HEK293 (cell line): ENCODE measurements around the gene PCBP3.

Source experiments
- CTCF ChIA-PET: fragments of 350-600 bp; formaldehyde crosslinking; extraction: SDS; loops from one replicate; lab custom pipeline; 2021; ENCODE audit warnings: antibody characterized with exemption; lab: Yijun Ruan, JAX
- POLR2A ChIA-PET: fragments of 300-600 bp; formaldehyde crosslinking; extraction: SDS; loops from one replicate; lab custom pipeline; 2020; ENCODE audit warnings: antibody characterized with exemption, inconsistent platforms; lab: Yijun Ruan, JAX
- H3K27ac ChIP-seq: fragments of 200-500 bp; sonication (Bioruptor generic); 2 replicates; pipeline ENCODE4 v1.5.1; 2014; ENCODE audit warnings: low read depth, low read length, control low read depth, inconsistent platforms; ENCODE audit errors: extremely low read depth
- H3K36me3 ChIP-seq, 2 experiments: fragments of 200-500 bp in 1 of 2; sonication (Bioruptor generic) in 1 of 2; 1 replicate in 1 of 2; 2 replicates in 1 of 2; pipeline ENCODE4 v1.5.1; 2014 to 2017; ENCODE audit warnings: inconsistent platforms in 2 of 2, low read length in 2 of 2; ENCODE audit not compliant: control insufficient read depth in 2 of 2, insufficient read depth in 1 of 2
- H3K4me1 ChIP-seq: fragments of 200-500 bp; sonication (Bioruptor generic); 2 replicates; pipeline ENCODE4 v1.5.1; 2014; ENCODE audit warnings: mild to moderate bottlenecking, low read length, inconsistent platforms; ENCODE audit not compliant: control insufficient read depth, insufficient read depth
- H3K4me3 ChIP-seq: 2 replicates; pipeline ENCODE4 v1.5.1; 2011; ENCODE audit warnings: low read depth, mild to moderate bottlenecking, control low read depth, low read length, moderate library complexity
- H3K9me3 ChIP-seq: fragments of 200-500 bp; sonication (Bioruptor generic); 2 replicates; pipeline ENCODE4 v1.5.1; 2014; ENCODE audit warnings: low read depth, low read length, inconsistent platforms; ENCODE audit not compliant: control insufficient read depth, insufficient read depth
- EGR2 ChIP-seq: fragments of 450-650 bp; formaldehyde crosslinking; IDR thresholded peaks from 2 replicates; pipeline ENCODE4 v1.5.1; 2016; ENCODE audit warnings: low read depth, missing biosample characterization, missing genetic modification characterization
- PRDM1 ChIP-seq: fragments of 450-650 bp; formaldehyde crosslinking; IDR thresholded peaks from 2 replicates; pipeline ENCODE4; 2016; ENCODE audit warnings: missing biosample characterization, missing genetic modification characterization
- REPIN1 ChIP-seq: fragments of 450-650 bp; formaldehyde crosslinking; IDR thresholded peaks from 2 replicates; pipeline ENCODE4 v1.5.1; 2017; ENCODE audit warnings: missing biosample characterization, missing genetic modification characterization, low read depth
- SCRT1 ChIP-seq: fragments of 450-650 bp; formaldehyde crosslinking; IDR thresholded peaks from 2 replicates; pipeline ENCODE4 v1.5.1; 2016; ENCODE audit warnings: missing biosample characterization, missing genetic modification characterization, borderline replicate concordance
- SETDB1 ChIP-seq: IDR thresholded peaks from one replicate; pipeline ENCODE4 v1.6.1; 2017; ENCODE audit warnings: mild to moderate bottlenecking, low read length, moderate library complexity, mixed read lengths; ENCODE audit not compliant: insufficient read length
- ZBTB1 ChIP-seq: fragments of 450-650 bp; formaldehyde crosslinking; IDR thresholded peaks from 2 replicates; pipeline ENCODE4 v1.5.1; 2016; ENCODE audit warnings: missing biosample characterization, missing genetic modification characterization
- ZFP3 ChIP-seq: fragments of 450-650 bp; formaldehyde crosslinking; IDR thresholded peaks from 2 replicates; pipeline ENCODE4 v1.5.1; 2016; ENCODE audit warnings: low read depth, missing biosample characterization, missing genetic modification characterization
- ZFP37 ChIP-seq: fragments of 450-650 bp; formaldehyde crosslinking; IDR thresholded peaks from 2 replicates; pipeline ENCODE4 v1.5.1; 2016; ENCODE audit warnings: missing biosample characterization, missing genetic modification characterization
- ZNF184 ChIP-seq: fragments of 450-650 bp; IDR thresholded peaks from 2 replicates; pipeline ENCODE4 v1.5.1; 2018; ENCODE audit warnings: missing biosample characterization, mild to moderate bottlenecking, missing genetic modification characterization
- ZNF221 ChIP-seq: fragments of 450-650 bp; formaldehyde crosslinking; IDR thresholded peaks from 2 replicates; pipeline ENCODE4 v1.5.1; 2017; ENCODE audit warnings: missing biosample characterization, missing genetic modification characterization, borderline replicate concordance
- ZNF394 ChIP-seq: fragments of 450-650 bp; formaldehyde crosslinking; IDR thresholded peaks from 2 replicates; pipeline ENCODE4 v1.5.1; 2016; ENCODE audit warnings: missing biosample characterization, missing genetic modification characterization, mild to moderate bottlenecking, moderate library complexity, borderline replicate concordance
- ZNF530 ChIP-seq: fragments of 450-650 bp; formaldehyde crosslinking; IDR thresholded peaks from 2 replicates; pipeline ENCODE4 v1.5.1; 2016; ENCODE audit warnings: low read depth, missing biosample characterization, missing genetic modification characterization
- ZNF544 ChIP-seq: fragments of 450-650 bp; formaldehyde crosslinking; IDR thresholded peaks from 2 replicates; pipeline ENCODE4 v1.5.0; 2017; ENCODE audit warnings: missing biosample characterization, missing genetic modification characterization
- ZNF664 ChIP-seq: fragments of 450-650 bp; formaldehyde crosslinking; IDR thresholded peaks from 2 replicates; pipeline ENCODE4 v1.5.1; 2016; ENCODE audit warnings: missing biosample characterization, missing genetic modification characterization
- ZXDB ChIP-seq: fragments of 450-650 bp; formaldehyde crosslinking; IDR thresholded peaks from 2 replicates; pipeline ENCODE4 v1.5.1; 2016; ENCODE audit warnings: missing biosample characterization, missing genetic modification characterization
- TF ChIP-seq, protein P1 (sequence below): fragments of 450-650 bp; formaldehyde crosslinking; IDR thresholded peaks from 2 replicates; pipeline ENCODE4 v1.5.1; 2016; ENCODE audit warnings: missing biosample characterization, missing genetic modification characterization
- TF ChIP-seq, protein P2 (sequence below): IDR thresholded peaks from 2 replicates; pipeline ENCODE4 v1.6.1; 2011; ENCODE audit warnings: mild to moderate bottlenecking, low read depth, low read length, borderline replicate concordance
- TF ChIP-seq, protein P3 (sequence below): fragments of 450-650 bp; formaldehyde crosslinking; IDR thresholded peaks from 2 replicates; pipeline ENCODE4 v1.5.1; 2016; ENCODE audit warnings: missing biosample characterization, missing genetic modification characterization
- TF ChIP-seq, protein P4 (sequence below): fragments of 450-650 bp; formaldehyde crosslinking; IDR thresholded peaks from 2 replicates; pipeline ENCODE4 v1.5.1; 2016; ENCODE audit warnings: missing biosample characterization, missing genetic modification characterization, borderline replicate concordance
- TF ChIP-seq, protein P5 (sequence below): fragments of 450-650 bp; formaldehyde crosslinking; IDR thresholded peaks from 2 replicates; pipeline ENCODE4 v1.5.1; 2016; ENCODE audit warnings: missing biosample characterization, missing genetic modification characterization

Gene PCBP3

DNA sequence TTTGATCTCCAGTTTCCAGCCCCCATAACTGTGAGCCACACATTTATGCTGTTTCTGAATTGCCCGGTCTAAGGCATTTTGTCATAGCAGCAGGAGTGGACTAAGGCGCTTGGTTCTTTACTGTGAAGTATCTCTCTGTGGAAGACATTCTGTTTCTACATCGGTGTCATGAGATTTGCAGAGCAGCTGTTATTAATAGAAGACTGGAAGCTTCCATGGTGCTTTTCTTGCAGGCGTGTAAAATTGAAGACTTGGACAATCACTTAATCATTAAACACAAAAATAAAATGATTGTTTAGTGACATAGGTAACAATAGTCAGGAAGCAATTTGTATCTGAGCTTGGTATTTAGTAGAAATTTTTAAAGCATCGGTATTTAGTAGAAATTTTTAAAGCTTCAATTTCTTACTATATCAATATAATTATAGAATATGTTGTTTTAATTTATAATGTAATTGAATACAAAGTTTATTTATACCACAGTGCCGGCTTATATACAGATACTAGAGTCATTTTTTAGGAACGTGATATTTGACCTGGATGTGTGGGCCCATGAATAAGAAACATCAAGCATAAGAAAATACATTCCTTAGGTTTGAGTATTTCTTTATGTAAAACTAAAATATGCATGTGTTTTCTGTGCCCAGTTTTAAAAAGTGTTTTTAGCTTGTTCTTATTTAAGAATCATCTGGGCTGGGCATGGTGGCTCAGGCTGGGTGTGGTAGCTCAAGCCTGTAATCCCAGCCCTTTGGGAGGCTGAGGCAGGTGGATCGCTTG lies 277.5 kb downstream of the PCBP3 start (continued):
- TF ChIP-seq, protein P1, sequence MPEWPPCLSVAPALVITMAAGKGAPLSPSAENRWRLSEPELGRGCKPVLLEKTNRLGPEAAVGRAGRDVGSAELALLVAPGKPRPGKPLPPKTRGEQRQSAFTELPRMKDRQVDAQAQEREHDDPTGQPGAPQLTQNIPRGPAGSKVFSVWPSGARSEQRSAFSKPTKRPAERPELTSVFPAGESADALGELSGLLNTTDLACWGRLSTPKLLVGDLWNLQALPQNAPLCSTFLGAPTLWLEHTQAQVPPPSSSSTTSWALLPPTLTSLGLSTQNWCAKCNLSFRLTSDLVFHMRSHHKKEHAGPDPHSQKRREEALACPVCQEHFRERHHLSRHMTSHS (tag by site-specific recombination), result no peak
- TF ChIP-seq ZBTB1 (tag by site-specific recombination), result no peak
- no peak for TF ChIP-seq ZNF530 (tag by site-specific recombination)
- TF ChIP-seq PRDM1, result no peak
- TF ChIP-seq, protein P2, sequence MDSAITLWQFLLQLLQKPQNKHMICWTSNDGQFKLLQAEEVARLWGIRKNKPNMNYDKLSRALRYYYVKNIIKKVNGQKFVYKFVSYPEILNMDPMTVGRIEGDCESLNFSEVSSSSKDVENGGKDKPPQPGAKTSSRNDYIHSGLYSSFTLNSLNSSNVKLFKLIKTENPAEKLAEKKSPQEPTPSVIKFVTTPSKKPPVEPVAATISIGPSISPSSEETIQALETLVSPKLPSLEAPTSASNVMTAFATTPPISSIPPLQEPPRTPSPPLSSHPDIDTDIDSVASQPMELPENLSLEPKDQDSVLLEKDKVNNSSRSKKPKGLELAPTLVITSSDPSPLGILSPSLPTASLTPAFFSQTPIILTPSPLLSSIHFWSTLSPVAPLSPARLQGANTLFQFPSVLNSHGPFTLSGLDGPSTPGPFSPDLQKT, result no peak
- no peak for TF ChIP-seq ZNF184 (tag by site-specific recombination)
- TF ChIP-seq REPIN1 (tag by site-specific recombination), result no peak
- no peak for TF ChIP-seq SCRT1 (tag by site-specific recombination)
- no peak for TF ChIP-seq EGR2 (tag by site-specific recombination)
- TF ChIP-seq, protein P3, sequence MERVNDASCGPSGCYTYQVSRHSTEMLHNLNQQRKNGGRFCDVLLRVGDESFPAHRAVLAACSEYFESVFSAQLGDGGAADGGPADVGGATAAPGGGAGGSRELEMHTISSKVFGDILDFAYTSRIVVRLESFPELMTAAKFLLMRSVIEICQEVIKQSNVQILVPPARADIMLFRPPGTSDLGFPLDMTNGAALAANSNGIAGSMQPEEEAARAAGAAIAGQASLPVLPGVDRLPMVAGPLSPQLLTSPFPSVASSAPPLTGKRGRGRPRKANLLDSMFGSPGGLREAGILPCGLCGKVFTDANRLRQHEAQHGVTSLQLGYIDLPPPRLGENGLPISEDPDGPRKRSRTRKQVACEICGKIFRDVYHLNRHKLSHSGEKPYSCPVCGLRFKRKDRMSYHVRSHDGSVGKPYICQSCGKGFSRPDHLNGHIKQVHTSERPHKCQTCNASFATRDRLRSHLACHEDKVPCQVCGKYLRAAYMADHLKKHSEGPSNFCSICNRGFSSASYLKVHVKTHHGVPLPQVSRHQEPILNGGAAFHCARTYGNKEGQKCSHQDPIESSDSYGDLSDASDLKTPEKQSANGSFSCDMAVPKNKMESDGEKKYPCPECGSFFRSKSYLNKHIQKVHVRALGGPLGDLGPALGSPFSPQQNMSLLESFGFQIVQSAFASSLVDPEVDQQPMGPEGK, result no peak

DNA sequence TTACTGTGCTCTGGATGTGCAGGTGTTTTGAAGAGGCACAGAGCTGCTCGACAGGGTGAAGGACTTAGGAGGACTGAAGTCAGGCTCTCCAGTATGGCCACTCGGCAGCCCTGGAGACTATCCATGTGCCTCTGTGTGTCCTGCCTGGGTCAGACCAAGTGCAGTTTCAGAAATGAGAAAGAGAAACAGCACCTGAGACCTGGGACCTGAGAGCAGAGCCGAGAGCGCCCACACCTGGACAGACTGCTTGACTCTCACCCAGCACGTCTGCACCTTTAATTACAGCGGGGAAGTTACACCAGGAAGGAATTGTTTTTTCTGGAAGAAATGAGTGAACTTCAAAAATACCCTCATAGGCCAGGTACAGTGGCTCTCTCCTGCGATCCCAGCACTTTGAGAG lies 278.4 kb downstream of the PCBP3 start:
- CTCF ChIA-PET, result interaction anchor here (0.6 to 3.0 kb wide), 13 partner anchors 10 to 366 kb away, joined by 3 to 10 read pairs (median 6); no protein-coding TSS in a partner anchor

More for the DNA sequence above, 278.4 kb downstream of the PCBP3 start:
- POLR2A ChIA-PET, result no interaction called here
- H3K27ac ChIP-seq, result no peak overlapping the region
- no peaks in the 10 kb centered on the region for H3K9me3 ChIP-seq
- no peaks in the 10 kb centered on the region for H3K4me1 ChIP-seq
- H3K4me3 ChIP-seq, result no peak overlapping the region
- no peak for TF ChIP-seq ZXDB (tag by site-specific recombination)
- no peak for TF ChIP-seq ZNF394
- TF ChIP-seq ZFP37 (tag by site-specific recombination), result no peak
- no peak for TF ChIP-seq ZNF664 (tag by site-specific recombination)
- no peak for TF ChIP-seq ZNF221 (tag by site-specific recombination)
- TF ChIP-seq, protein P4, sequence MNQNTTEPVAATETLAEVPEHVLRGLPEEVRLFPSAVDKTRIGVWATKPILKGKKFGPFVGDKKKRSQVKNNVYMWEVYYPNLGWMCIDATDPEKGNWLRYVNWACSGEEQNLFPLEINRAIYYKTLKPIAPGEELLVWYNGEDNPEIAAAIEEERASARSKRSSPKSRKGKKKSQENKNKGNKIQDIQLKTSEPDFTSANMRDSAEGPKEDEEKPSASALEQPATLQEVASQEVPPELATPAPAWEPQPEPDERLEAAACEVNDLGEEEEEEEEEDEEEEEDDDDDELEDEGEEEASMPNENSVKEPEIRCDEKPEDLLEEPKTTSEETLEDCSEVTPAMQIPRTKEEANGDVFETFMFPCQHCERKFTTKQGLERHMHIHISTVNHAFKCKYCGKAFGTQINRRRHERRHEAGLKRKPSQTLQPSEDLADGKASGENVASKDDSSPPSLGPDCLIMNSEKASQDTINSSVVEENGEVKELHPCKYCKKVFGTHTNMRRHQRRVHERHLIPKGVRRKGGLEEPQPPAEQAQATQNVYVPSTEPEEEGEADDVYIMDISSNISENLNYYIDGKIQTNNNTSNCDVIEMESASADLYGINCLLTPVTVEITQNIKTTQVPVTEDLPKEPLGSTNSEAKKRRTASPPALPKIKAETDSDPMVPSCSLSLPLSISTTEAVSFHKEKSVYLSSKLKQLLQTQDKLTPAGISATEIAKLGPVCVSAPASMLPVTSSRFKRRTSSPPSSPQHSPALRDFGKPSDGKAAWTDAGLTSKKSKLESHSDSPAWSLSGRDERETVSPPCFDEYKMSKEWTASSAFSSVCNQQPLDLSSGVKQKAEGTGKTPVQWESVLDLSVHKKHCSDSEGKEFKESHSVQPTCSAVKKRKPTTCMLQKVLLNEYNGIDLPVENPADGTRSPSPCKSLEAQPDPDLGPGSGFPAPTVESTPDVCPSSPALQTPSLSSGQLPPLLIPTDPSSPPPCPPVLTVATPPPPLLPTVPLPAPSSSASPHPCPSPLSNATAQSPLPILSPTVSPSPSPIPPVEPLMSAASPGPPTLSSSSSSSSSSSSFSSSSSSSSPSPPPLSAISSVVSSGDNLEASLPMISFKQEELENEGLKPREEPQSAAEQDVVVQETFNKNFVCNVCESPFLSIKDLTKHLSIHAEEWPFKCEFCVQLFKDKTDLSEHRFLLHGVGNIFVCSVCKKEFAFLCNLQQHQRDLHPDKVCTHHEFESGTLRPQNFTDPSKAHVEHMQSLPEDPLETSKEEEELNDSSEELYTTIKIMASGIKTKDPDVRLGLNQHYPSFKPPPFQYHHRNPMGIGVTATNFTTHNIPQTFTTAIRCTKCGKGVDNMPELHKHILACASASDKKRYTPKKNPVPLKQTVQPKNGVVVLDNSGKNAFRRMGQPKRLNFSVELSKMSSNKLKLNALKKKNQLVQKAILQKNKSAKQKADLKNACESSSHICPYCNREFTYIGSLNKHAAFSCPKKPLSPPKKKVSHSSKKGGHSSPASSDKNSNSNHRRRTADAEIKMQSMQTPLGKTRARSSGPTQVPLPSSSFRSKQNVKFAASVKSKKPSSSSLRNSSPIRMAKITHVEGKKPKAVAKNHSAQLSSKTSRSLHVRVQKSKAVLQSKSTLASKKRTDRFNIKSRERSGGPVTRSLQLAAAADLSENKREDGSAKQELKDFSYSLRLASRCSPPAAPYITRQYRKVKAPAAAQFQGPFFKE (tag by site-specific recombination), result no peak
- TF ChIP-seq, protein P5, sequence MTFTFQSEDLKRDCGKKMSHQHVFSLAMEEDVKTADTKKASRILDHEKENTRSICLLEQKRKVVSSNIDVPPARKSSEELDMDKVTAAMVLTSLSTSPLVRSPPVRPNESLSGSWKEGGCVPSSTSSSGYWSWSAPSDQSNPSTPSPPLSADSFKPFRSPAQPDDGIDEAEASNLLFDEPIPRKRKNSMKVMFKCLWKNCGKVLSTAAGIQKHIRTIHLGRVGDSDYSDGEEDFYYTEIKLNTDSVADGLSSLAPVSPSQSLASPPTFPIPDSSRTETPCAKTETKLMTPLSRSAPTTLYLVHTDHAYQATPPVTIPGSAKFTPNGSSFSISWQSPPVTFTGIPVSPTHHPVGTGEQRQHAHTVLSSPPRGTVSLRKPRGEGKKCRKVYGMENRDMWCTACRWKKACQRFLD, result no peak
- no peak for TF ChIP-seq SETDB1
- no peak for TF ChIP-seq ZNF544 (tag by site-specific recombination)
- TF ChIP-seq SCRT1 (tag by site-specific recombination), result no peak
- TF ChIP-seq REPIN1 (tag by site-specific recombination), result no peak
- TF ChIP-seq ZFP3, result no peak
- H3K36me3 ChIP-seq, result no peaks in the 10 kb centered on the region
